Ureter (tissue), 1 donor: ENCODE data around the gene MPDZ. TPM values are rescaled to one million over a fixed set of nuclear protein-coding genes. Genes with fewer than 3 reads are reported as not detected.
"Not testable (repeated sequence)": the region's sequence is repeated elsewhere in the genome, so short reads cannot be mapped to it uniquely, and the experiment has no call there.

Experiments
- DNase-seq: peaks from one replicate; pipeline ENCODE4 v3.0.0-alpha.2; 2020; ENCODE audit warnings: low spot score
- total RNA-seq: library from RNA; stranded (reverse); gene quantifications from one replicate; pipeline ENCODE4 v1.2.4, GENCODE V29; 2023
- donor health status: DM: yes; HTN: yes; CAD: no.

The MPDZ gene
- total RNA-seq, 1 donor from 2014 or later: 27.6 TPM

DNA sequence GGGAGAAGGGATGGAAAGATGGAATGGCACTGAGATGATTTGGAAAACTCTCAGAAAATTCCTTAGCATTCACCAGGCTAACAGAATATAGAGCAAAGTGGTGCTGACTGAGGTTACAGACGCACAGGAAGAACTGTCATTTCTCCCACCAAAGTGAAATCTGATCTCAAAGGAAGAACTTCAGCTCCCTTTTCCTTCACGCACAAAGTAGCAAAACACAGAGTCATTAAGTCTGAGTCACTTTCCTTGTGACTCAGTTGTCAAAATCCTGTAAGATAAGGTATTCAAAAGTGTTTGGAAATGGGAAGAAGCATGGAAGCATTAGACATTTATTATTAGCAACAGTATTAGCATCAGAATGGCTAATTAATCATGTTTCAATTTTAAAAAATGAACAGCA, 11.7 kb downstream of the MPDZ start:
- DNase-seq: no peak

DNA sequence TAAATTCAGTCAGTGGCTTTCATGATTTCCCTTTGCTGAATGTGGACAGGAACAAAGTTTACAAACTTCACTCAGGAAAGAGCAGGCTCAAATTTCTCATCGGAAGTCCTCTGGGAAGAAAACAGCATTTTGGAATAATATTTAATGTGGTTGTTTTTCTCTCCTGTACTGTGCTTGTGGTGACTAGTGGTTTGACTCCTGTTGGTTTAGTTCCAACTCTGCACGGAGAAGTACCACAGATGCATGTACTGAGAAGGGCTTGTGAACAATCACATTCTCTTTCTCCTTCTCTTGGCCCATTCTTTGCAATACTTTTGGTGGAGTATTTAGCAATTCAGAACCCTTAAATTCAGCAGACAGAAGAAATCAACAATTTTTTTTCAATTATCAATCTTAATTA, 13.3 kb downstream of the MPDZ start:
- no peak for DNase-seq

DNA sequence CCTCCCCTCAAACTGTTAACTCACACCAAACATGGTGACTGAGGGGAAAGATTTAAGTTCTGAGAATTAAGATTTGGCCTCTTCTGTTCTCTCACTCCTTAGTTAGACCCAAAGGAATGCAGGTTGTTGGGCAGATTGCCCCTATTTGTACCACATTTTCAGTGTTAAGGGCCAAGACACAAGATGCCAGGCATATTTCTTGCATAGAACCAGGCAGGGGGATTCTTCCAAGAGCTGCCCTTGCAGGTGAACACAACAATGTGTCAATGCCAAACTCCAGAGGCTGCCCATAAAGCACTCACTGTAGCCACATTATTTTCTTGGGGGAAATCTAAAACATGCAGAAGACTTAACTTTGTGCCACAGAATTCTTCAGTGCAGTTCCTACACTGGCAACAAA, 14.7 kb downstream of the MPDZ start:
- DNase-seq: no peak

DNA sequence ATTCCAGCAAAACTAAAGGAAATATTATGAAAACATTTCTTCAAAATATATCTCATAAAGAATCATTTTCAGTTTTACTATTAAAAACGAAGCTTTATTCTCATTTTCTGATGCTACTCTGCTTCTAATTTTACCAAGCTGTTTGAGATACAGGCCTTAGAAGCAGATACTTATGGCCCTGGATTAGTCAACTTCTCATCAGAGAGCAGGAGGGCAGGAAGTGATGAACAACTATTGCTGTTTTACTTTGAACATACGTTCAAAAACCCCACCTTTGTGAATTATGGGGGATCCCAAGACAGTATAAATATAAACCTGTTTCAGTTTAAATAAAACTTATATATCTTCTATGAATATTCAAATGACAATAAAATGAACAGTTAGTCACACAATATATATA, 16.0 kb downstream of the MPDZ start:
- no peak for DNase-seq

DNA sequence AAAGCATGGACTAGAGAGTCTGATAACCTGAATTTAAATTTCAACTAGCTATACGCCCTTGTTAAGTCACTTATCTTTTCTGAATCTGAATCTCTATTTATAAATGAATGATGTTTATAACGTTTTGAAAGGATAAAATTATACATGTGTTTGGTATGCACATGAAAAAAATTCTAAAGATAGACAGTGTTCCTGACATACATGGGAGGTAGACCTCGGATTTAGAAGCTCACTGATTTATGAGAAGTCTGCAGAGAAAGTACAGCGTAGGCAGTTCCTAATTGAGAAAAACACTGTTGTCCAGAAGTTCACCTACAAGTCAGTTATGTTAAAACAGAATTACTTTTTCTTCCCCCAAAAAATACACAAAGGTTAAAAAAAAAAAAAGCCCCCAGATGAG, 26.6 kb downstream of the MPDZ start:
- no peak for DNase-seq

DNA sequence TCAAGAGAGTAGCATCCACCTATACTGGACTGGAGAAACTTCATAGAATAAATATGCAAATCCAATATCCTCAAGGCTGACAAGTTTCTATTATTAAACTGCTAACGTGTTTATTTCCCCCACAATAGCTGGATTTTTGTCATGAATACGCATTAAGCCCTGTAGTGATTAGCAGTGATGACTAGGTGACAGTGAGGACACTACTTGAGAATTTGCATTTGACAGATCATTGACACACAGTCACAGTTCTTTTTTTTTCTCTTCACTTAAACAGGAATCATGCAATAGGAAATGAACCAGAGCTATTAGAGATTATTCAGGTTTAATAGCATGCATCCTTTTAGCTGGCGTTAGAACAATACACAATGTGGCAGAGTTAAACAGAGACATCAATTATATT, 35.3 kb downstream of the MPDZ start:
- DNase-seq: no peak

DNA sequence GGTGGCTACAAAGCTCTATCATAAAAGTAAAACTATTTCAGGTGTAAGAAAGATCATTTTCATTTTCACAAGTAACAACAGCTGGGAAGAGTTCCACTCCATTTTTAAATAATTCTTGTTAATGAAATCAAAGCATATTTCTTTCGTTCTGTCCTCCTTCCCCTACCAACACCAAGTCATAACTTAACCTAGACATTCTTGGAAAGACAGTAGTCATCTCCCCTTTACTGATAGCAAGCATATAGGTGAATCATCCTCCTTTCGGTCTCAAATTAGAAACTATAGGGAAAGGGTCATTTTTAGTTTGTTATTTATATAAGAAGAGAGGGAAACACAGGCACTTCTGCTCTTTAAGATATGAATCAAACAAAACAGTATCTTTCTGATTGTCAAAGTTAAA, 38.2 kb downstream of the MPDZ start:
- no peak for DNase-seq

DNA sequence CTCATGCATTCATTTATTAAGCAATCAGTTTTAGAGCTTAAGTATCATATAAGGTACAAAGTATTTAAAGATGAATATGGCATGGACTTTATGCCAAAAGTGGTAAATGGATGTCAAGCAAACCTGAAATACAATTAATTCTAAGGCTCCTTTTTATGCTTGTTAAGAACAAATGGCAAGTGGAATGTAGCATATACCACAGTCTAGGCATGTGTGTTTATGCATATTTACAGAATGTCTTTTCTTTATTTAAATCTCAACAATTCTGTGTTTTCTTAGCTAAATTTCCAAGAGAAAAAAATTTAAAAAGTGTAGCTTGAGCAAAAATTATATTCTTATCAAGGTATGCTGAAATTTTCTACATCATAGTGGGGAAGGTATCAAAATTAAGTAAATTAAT, 39.8 kb downstream of the MPDZ start:
- DNase-seq: no peak

DNA sequence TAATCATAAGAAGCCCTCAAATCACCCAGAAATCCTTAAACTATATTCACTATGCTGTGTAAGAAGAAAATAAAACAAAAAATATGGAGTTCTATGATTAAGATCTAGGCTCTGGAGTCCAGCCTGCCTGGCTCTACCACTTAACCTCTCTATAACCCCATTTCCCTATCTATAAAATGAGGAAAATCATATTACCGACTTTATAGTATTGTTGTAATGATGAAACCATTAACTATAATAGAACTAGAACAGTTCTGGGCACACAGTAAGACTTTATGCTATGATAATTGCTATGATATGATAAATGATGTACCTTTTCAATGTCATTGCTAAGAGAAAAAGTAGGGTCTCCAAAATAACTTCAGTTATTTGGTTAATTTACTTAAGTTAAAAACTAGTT, 40.3 kb downstream of the MPDZ start:
- DNase-seq: no peak

DNA sequence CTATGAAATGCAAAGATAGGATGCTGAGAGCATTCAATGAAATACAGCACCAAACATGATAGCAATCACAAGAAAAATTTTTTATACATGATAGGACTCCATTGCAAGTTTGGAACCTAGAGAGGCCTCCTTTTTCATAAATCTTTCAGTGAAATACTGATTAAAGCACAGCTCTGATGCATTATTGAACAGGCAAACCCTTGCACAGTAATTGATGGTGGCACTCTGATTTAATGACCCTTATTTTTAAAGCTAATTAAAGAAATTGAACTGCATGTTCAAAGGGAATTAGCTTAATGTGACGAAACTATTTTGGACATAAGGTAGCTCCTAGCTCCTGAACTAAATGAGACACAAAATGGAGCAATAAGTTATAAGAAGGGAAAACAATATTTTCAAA, 44.6 kb downstream of the MPDZ start:
- DNase-seq: no peak

DNA sequence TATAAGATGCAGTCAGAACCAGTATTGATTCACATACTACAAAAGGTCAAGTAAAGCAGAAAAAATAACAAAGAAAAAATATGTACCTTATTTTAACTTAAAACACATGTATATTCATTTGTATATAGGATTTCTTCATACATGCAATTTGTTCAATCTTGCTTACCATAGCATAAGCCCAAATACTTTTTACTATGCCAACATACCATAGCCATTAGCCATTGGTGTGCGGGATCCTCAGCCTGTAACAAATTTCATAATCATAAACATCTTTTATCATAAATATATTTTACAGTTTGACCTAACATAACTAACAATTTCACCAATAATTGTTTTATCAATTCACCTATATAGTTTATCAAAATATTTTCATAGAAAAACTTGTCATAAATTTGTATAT, 51.1 kb downstream of the MPDZ start:
- DNase-seq: no peak

DNA sequence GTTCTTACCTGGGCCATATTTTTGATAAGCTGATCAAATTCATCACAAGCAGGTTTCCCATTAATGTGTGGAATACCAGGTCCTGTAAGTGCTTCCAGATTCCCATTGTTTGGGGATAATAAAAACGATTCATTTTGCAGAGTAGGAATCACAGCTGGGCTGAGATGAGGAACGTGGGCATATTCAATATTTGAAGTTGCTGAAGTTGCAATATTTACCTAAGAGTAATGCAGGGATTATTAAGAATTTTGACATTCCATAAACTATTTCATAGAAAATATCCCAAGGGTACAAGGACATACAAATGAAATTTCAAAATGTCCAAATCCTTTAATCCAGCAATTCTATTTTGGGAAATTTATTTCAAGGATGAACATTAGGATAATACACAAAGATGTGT, 55.1 kb downstream of the MPDZ start:
- no peak for DNase-seq

DNA sequence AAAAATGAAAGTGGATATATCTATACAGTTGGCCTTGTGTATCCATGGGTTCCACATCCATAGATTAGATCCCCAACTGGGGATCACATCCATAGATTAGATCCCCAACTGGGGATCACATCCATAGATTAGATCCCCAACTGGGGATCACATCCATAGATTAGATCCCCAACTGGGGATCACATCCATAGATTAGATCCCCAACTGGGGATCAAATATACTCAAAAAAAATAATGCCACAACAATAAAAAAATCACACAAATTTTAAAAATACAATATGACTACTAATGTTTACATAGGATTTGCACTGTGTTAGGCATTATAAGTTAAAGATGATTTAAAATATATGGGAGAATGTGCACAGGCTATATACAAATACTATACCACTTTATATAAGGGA, 56.8 kb downstream of the MPDZ start:
- not testable (repeated sequence) for DNase-seq

DNA sequence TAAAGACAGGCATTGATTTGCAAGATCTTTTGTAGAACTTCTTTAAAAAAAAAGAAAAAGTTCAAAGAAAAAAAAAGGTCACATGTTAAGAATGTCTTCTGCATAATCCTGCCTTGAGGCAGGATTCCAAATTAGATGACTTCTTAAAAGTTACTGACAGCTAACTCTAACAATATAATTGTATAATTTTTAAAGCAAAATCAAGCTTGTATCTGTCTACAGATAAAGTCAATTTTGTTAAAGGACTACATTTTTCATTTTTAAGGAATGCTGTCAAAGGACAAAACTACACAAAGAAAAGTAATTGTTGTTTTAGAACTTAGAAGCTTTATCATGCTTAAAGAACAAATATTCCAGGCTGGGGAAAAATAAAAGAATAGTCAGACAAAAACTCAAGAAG, 57.8 kb downstream of the MPDZ start:
- no peak for DNase-seq

DNA sequence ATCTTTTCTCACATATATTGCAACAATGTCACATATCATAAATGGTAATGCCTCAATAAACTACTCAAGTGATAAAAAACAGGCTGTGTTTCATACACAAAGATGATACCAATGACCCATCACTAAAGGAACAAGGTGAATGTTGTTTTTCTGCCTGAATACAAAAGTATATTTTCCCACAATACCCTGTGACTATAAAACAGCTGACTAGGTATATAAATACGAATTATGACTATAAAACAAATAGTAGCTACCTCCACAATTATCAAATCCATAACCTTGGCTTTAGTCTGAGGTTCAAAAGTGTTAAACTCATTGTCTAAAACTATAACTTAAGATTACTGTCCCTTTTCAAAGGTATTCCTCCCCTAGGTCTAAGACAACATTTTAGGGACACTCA, 58.7 kb downstream of the MPDZ start:
- DNase-seq: no peak

DNA sequence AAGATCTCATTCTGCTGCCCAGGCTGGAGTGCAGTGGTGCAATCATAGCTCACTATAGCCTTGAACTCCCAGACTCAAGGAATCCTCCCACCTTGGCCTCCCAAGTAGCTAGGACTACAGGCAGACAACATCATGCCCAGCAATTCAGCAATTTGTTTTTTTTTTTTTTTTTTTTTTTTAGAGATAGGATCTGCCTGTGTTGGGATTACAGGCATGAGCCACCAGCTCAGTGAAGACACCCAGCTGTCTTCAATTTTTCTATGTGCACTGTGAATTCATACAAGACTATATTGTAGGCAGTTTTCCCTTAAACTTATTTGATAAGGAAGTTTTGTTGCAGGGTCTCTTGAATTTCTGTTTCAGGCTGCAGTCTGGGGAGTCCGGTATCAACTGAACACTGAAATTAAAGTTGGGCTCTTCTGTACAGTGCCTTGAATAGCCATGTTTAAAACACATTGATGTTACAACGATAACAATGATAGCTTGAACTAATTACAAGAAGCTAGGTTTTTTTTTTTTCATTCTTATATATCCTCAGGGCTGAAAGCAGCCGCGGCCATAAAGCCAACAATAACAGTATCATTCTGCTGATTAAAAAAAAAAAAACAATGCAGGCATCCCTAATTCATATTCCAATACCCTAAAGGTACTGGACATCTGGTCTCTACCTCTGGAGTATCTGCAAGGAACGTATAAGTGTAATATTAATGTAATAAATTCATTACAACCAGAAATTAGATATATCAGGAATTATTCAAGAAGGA, 63.5 kb downstream of the MPDZ start:
- DNase-seq: no peak

DNA sequence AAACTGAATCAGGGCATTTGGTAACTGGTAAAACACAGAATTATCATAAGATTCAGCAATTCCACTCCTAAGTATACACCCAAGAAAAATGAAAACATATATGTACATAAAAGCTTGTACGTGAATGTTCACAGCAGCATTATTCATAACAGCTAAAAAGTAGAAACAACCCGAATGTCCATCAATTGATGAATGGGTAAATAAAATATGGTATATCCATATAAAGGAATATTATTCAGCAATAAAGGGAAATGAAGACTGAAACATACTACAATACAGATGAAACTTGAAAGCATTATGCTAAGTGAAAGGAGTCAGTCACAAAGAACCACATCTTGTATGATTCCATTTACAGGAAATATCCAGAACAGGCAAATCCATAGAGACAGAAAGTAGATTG, 65.5 kb downstream of the MPDZ start:
- DNase-seq: no peak

DNA sequence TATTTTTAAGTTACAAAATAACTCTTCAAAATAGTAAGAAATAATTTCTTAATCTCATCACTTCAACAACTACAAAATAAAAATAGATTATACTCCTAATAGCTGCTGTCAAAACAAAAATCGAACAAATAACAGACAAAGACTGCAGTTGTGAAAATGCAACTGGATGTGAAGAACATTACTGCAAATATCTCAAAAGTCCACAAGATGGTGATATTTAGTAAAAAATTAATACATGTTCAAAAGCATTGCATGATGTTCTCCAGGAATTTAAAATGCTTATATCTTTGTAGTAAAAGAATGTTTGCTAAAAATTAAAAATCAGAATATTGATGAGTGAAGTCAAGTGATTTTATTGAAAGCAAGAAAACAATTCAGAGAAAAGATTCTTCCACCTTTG, 66.2 kb downstream of the MPDZ start:
- DNase-seq: no peak

DNA sequence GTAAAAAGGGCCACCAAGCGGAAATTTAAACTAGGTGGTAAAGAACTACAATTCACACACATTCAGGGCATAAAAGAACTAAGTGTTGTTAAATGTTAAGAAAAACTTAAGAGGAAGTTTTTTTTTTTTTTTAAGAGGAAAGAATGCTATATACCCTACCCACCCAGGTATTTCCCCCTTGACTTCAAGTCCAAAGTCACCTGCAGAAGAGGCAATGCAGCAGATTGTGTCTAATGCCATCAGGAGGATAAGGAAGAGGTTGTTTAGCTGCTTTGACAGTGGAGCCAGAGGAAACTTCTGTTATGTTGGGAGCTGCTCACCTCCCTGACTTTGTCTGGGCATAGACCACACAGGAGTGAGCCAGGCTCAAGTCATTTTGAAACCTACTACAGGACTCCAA, 69.2 kb downstream of the MPDZ start:
- DNase-seq: no peak

DNA sequence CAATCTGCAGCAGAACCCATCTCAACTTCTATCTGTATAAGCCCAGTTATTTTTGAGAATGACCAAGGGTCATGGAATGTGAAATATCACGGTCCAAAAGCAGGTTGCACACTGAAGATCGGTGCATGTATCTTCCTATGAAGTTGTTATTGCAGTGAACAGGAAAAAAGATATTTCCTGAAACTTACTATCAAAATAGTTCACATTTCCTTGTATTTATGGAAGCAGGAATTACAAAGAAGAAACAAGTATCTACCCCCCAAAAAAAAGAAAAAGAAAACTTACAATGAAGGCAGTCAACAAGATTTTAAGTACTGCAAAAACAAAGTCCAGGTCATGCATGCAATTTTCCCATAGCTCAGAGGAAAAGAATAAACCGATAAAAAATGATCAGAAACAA, 70.0 kb downstream of the MPDZ start:
- no peak for DNase-seq

DNA sequence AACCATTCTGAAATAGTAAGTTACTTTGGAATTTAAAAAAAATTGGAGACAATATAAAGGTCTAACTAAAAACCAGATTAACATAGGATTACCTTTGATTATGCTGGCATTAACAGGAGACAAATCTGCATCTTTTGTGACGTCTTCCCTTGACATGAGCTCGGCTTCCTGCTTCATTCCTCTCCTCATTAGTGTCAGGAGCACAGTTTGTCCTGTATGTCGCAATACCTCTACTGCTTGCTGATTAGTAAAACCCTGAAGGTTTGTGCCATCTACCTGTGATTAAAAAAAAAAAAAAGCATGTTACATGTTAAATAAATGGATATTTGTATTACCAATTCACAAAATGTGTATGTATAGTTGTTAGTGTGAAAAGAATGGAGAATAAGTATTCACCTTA, 73.7 kb downstream of the MPDZ start:
- DNase-seq: no peak

DNA sequence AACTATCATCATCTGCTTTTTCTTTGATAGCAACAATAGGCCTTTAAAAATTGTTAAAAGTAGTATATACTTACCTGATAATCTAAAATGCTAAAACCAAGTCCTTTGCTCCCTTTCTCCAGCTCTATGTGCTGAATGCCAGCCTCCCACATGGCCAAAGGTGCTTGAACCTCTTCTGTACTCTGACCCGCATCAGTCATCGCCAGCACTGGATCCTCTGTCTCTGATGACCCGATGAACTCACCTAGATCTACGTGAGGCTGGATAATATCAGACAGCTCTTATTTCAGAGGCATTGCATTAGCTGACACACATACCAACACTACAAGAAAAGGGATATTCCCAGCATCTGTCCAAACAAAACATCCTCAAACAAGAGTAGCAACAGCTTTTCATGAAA, 89.5 kb downstream of the MPDZ start:
- DNase-seq: no peak

DNA sequence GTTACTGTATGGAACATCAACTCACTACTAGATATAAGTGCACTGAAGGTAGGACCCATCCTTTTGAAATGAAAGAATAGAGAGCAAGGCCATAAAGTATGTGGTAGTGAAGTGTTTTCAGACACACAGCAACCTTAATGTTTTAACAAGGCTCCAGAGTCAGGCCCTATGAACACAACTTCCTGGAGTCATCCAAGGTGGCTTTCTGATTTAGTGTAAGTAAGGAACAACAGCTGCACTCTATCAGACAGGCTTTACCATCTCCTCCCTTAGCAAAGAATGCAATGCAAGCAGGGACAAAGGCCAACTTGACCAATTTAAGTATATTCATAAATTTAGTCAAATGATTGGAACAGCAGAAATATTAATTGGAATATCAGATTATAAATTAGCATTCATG, 90.1 kb downstream of the MPDZ start:
- no peak for DNase-seq

DNA sequence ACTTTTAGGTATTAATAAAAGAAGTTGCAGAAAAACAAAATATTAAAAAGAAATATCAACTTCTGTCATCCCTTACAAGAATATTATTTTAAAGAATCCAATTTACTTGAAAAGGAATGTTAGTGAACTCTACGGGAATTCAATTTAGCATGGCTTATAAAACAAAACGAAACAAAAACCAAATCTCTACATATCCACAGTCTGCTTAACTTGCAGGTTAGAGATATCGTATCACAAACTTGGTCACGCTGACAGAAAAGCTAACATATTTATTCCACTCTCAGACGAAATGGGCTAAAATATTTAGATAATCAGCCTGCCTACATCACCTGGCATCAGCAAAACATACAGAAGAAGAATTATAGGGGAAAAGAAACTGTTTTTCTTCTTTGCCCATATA, 92.7 kb downstream of the MPDZ start:
- DNase-seq: no peak
